AG09309 (cell line): ENCODE measurements around the gene STRBP.
"Not testable (repeated sequence)": the region's sequence is repeated elsewhere in the genome, so short reads cannot be mapped to it uniquely, and the experiment has no call there.

Source experiments
- DNase-seq: peaks from one replicate; pipeline ENCODE4 v3.0.0-alpha.2; 2010; ENCODE audit warnings: low read depth
- H3K4me3 ChIP-seq: 2 replicates; pipeline ENCODE4 v1.5.1; 2011; ENCODE audit warnings: mild to moderate bottlenecking, low read depth, low read length, moderate library complexity; ENCODE audit not compliant: control insufficient read depth
- TF ChIP-seq, protein P1 (sequence below): IDR thresholded peaks from 2 replicates; pipeline ENCODE4 v1.5.1; 2011; ENCODE audit warnings: mild to moderate bottlenecking, low read depth, low read length, inconsistent platforms; ENCODE audit not compliant: insufficient read depth, control insufficient read depth; ENCODE audit errors: missing control alignments

STRBP gene

GRCh38 chr9:123201083-123201482 lies 67.3 kb downstream of the STRBP start:
- no peak for DNase-seq
- TF ChIP-seq, protein P1, sequence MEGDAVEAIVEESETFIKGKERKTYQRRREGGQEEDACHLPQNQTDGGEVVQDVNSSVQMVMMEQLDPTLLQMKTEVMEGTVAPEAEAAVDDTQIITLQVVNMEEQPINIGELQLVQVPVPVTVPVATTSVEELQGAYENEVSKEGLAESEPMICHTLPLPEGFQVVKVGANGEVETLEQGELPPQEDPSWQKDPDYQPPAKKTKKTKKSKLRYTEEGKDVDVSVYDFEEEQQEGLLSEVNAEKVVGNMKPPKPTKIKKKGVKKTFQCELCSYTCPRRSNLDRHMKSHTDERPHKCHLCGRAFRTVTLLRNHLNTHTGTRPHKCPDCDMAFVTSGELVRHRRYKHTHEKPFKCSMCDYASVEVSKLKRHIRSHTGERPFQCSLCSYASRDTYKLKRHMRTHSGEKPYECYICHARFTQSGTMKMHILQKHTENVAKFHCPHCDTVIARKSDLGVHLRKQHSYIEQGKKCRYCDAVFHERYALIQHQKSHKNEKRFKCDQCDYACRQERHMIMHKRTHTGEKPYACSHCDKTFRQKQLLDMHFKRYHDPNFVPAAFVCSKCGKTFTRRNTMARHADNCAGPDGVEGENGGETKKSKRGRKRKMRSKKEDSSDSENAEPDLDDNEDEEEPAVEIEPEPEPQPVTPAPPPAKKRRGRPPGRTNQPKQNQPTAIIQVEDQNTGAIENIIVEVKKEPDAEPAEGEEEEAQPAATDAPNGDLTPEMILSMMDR: no peak
- H3K4me3 ChIP-seq: no peak overlapping the region

GRCh38 chr9:123200469-123200868 lies 67.9 kb downstream of the STRBP start:
- DNase-seq: not testable (repeated sequence)

GRCh38 chr9:123196124-123196523 lies 72.3 kb downstream of the STRBP start:
- H3K4me3 ChIP-seq: no peak overlapping the region
- DNase-seq: no peak
- TF ChIP-seq, protein P1: no peak

More at GRCh38 chr9:123200469-123200868, 67.9 kb downstream of the STRBP start:
- not testable (repeated sequence) for H3K4me3 ChIP-seq

GRCh38 chr9:123194023-123194422 lies 74.4 kb downstream of the STRBP start:
- no peak for DNase-seq
- H3K4me3 ChIP-seq: no peak overlapping the region
- TF ChIP-seq, protein P1: no peak

DNA sequence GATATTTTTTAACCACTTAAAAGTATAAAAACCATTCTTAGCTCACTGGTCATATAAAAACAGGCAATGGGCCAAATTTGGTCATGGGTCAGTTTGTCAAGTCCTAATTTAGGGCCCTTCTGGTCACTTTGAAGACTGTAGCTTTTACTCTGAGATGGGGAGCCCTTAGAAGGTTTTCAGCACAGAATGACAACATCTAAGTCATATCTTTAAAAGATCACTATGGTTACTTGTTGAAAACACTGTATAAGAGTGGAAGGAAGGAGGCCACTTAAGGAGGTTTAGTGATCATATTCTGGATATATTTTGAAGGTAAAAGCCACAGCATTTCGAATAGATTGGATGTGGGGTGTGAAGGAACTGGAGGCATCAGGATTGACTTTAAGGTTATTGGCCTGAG lies 76.7 kb downstream of the STRBP start:
- TF ChIP-seq, protein P1: no peak
- DNase-seq: no peak

DNA sequence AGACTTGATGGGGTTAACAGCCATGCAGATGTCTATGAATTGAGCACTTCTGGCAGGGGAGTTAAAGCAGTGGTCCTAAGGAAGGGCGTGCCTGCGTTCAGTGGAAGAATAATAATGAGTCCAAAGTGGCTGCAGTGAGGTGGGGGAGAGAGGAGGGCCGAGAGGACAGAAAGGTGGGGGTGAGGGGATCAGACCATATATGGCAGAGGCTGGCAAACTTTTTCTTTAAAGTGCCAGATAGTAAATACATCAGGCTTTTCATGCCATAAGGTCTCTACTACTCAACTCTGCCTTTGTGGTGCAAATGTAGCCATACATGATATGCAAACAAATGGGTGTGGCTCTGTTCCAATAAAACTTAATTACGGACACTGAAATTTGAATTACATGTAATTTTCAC lies 77.1 kb downstream of the STRBP start:
- DNase-seq: no peak
- no peak overlapping the region for H3K4me3 ChIP-seq
- TF ChIP-seq, protein P1: no peak

More for the DNA sequence above, 76.7 kb downstream of the STRBP start:
- H3K4me3 ChIP-seq: no peak overlapping the region

DNA sequence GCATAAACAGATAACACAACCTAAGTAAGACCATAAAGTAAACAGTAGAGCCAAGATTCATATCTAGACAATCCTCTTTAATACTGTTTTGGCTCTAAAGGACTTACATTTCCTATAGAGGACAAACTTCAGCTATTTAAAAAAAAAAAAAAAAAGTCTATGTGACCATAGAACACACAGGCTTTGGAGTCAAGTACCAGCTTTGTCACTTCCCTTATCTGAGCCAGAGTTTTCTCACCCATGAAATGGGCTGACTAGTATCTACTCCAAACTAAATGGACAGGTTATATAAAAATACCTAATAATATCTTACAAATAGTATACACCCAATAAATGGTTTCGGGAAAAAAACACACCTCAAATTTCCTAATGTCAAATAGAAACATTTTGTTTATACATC lies 81.3 kb downstream of the STRBP start:
- H3K4me3 ChIP-seq: no peak overlapping the region
- TF ChIP-seq, protein P1: no peak
- no peak for DNase-seq

DNA sequence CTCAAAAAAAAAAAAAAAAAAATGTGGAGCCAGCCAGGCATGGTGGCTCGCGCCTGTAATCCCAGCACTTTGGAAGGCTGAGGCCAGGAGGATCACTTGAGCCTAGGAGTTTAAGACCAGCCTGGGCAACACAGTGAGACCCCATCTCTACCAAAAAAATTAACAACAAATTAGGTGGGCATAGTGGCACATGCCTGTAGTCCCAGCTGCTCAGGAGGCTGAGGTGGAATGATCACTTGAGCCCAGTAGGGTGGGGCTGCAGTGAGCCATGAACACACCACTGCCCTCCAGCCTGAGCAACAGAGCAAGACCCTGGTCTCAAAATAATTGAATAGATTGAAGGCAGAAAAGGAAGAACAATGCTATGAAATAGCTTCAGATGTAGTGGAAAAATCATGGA lies 82.4 kb downstream of the STRBP start:
- H3K4me3 ChIP-seq, DNase-seq: not testable (repeated sequence)
